HepG2 (cell line): Measurements from ENCODE around the gene KIAA1217. TPM values are rescaled to one million over a fixed set of nuclear protein-coding genes. Genes with fewer than 3 reads are reported as not detected.
A peak's percentile ranks its signal among the peaks of the same experiment; 100 is the strongest.

Source experiments
- AHR ChIP-seq: IDR thresholded peaks from 2 replicates; pipeline ENCODE4 v1.6.1; 2018; ENCODE audit warnings: missing genetic modification reagents, missing compliant biosample characterization
- ARID3A ChIP-seq: IDR thresholded peaks from 2 replicates; pipeline ENCODE4 v1.6.1; 2012; ENCODE audit warnings: low read depth, low read length, improper control_type of control experiment
- CC2D1A ChIP-seq: sonication (generic); formaldehyde crosslinking; IDR thresholded peaks from 2 replicates; pipeline ENCODE4 v1.8.1; 2023; ENCODE audit warnings: mild to moderate bottlenecking, missing genetic modification reagents
- EP300 ChIP-seq, 3 experiments: sonication (generic) in 1 of 3; formaldehyde crosslinking in 1 of 3; IDR thresholded peaks; 2 replicates each; pipeline versions ENCODE4 v1.5.1 to v1.6.1; 2011 to 2020; ENCODE audit warnings: low read depth in 2 of 3, low read length in 2 of 3, borderline replicate concordance in 1 of 3, improper control_type of control experiment in 1 of 3, mild to moderate bottlenecking in 1 of 3, missing genetic modification reagents in 1 of 3, moderate library complexity in 1 of 3
- GABPA ChIP-seq, 2 experiments: IDR thresholded peaks; 2 replicates each; pipeline ENCODE4 v1.6.1; 2011 to 2016; ENCODE audit warnings: low read depth in 2 of 2, low read length in 1 of 2, missing biosample characterization in 1 of 2, missing genetic modification characterization in 1 of 2
- GLMP ChIP-seq: sonication (generic); formaldehyde crosslinking; IDR thresholded peaks from 2 replicates; pipeline ENCODE4 v1.9.0; 2021; ENCODE audit warnings: missing genetic modification reagents, mild to moderate bottlenecking, borderline replicate concordance
- HNF4A ChIP-seq: sonication (generic); formaldehyde crosslinking; IDR thresholded peaks from 2 replicates; pipeline ENCODE4 v1.4.0; 2020; ENCODE audit warnings: missing genetic modification reagents
- HNRNPL ChIP-seq: fragments of 200-400 bp; formaldehyde crosslinking; IDR thresholded peaks from 2 replicates; pipeline ENCODE4 v1.6.1; 2017; ENCODE audit warnings: mild to moderate bottlenecking, low read depth, low read length
- HNRNPLL ChIP-seq: fragments of 200-400 bp; formaldehyde crosslinking; IDR thresholded peaks from 2 replicates; pipeline ENCODE4 v1.6.1; 2017; ENCODE audit warnings: mild to moderate bottlenecking, low read depth, low read length; ENCODE audit not compliant: poor library complexity, severe bottlenecking
- IRF9 ChIP-seq: sonication (generic); formaldehyde crosslinking; IDR thresholded peaks from 2 replicates; pipeline ENCODE4 v1.8.0; 2022; ENCODE audit warnings: missing genetic modification reagents, mild to moderate bottlenecking, borderline replicate concordance
- ISL2 ChIP-seq: sonication (generic); formaldehyde crosslinking; IDR thresholded peaks from 2 replicates; pipeline ENCODE4 v1.5.0; 2020; ENCODE audit warnings: missing genetic modification reagents
- JDP2 ChIP-seq: sonication (generic); formaldehyde crosslinking; IDR thresholded peaks from 2 replicates; pipeline ENCODE4 v1.8.1; 2022; ENCODE audit warnings: missing genetic modification reagents, borderline replicate concordance
- KDM2A ChIP-seq: sonication (generic); formaldehyde crosslinking; IDR thresholded peaks from 2 replicates; pipeline ENCODE4 v1.4.0; 2020; ENCODE audit warnings: low read depth, missing genetic modification reagents, borderline replicate concordance
- MTA1 ChIP-seq: sonication (generic); formaldehyde crosslinking; IDR thresholded peaks from 2 replicates; pipeline ENCODE4 v1.4.0; 2020; ENCODE audit warnings: missing genetic modification reagents, mild to moderate bottlenecking, borderline replicate concordance
- NFYB ChIP-seq: sonication (generic); formaldehyde crosslinking; IDR thresholded peaks from 2 replicates; pipeline ENCODE4 v1.4.0; 2020; ENCODE audit warnings: missing genetic modification reagents
- POLR2A ChIP-seq, 2 experiments: IDR thresholded peaks; 2 replicates each; pipeline ENCODE4 v1.6.1; 2011; ENCODE audit warnings: low read depth in 2 of 2, low read length in 2 of 2, mild to moderate bottlenecking in 1 of 2, moderate library complexity in 1 of 2; ENCODE audit not compliant: insufficient read depth in 1 of 2
- POLR2G ChIP-seq: fragments of 200-400 bp; formaldehyde crosslinking; IDR thresholded peaks from 2 replicates; pipeline ENCODE4 v1.6.1; 2018; ENCODE audit warnings: mild to moderate bottlenecking, low read depth, low read length, moderate library complexity
- PRPF4 ChIP-seq: fragments of 200-400 bp; formaldehyde crosslinking; IDR thresholded peaks from 2 replicates; pipeline ENCODE4 v1.6.1; 2016; ENCODE audit warnings: low read length, low read depth; ENCODE audit not compliant: poor library complexity, severe bottlenecking
- RNF2 ChIP-seq: fragments of 450-650 bp; conservative IDR thresholded peaks from 2 replicates; pipeline ENCODE4 v1.6.1; 2016; ENCODE audit warnings: low read depth
- RXRB ChIP-seq: IDR thresholded peaks from 2 replicates; pipeline ENCODE4 v1.6.1; 2016; ENCODE audit warnings: borderline replicate concordance, missing genetic modification reagents, missing compliant biosample characterization
- SP5 ChIP-seq: IDR thresholded peaks from 2 replicates; pipeline ENCODE4 v1.6.1; 2016; ENCODE audit warnings: low read depth, borderline replicate concordance
- TAF1 ChIP-seq: sonication (generic); formaldehyde crosslinking; IDR thresholded peaks from 2 replicates; pipeline ENCODE4 v1.4.0; 2020; ENCODE audit warnings: missing genetic modification reagents
- ZEB1 ChIP-seq: IDR thresholded peaks from 2 replicates; pipeline ENCODE4 v1.6.1; 2012; ENCODE audit warnings: mild to moderate bottlenecking, low read depth, inconsistent platforms; ENCODE audit not compliant: insufficient replicate concordance
- ZFP36L2 ChIP-seq: sonication (generic); formaldehyde crosslinking; IDR thresholded peaks from 2 replicates; pipeline ENCODE4 v1.4.0; 2020; ENCODE audit warnings: missing genetic modification reagents
- ZFP82 ChIP-seq: sonication (generic); formaldehyde crosslinking; IDR thresholded peaks from 2 replicates; pipeline ENCODE4 v1.5.1; 2020; ENCODE audit warnings: mild to moderate bottlenecking, missing genetic modification reagents, borderline replicate concordance
- ZNF576 ChIP-seq: sonication (generic); formaldehyde crosslinking; IDR thresholded peaks from 2 replicates; pipeline ENCODE4 v1.4.0; 2020; ENCODE audit warnings: mild to moderate bottlenecking, missing genetic modification reagents
- polyA plus RNA-seq, 8 experiments: library from polyadenylated mRNA; depleted of rRNA in 3 of 8; stranded (reverse) in 7 of 8; unstranded in 1 of 8; fragments of >200 nt; fragmentation: Illumina TruSeq in 4 of 8; extraction: Trizol in 4 of 8; gene quantifications; 2 replicates each; pipeline versions ENCODE4 v1.2.1 to v1.2.3, GENCODE V29; 2011 to 2016; ENCODE audit warnings: low read depth in 4 of 8, missing spikeins in 1 of 8, mixed read lengths in 1 of 8; ENCODE audit not compliant: insufficient read depth in 1 of 8
- total RNA-seq, 5 experiments: library from RNA; depleted of rRNA; stranded (reverse); fragments of >200 nt; fragmentation: Illumina TruSeq; extraction: Trizol; gene quantifications; 2 replicates each; pipeline ENCODE4 v1.2.3, GENCODE V29; 2016; ENCODE audit warnings: low read depth in 1 of 5

The KIAA1217 gene
- total and polyA plus RNA-seq, 2 of the 13 experiments (the other 11 are each of a cell fraction or from before 2014, with no cell fraction given) = 4.6 to 10.9 TPM

GRCh38 chr10:24208661-24209431 lies at the start of gene KIAA1217 (continued):
- peak; percentile 74 for TF ChIP-seq HNF4A (CRISPR knock-in tag)
- no peak for TF ChIP-seq ZFP82
- no peak for TF ChIP-seq GABPA (IDR thresholded peaks at IDR 0.05; ENCODE audit: low read depth, low read length)
- TF ChIP-seq GABPA (CRISPR knock-in tag; IDR thresholded peaks at IDR 0.05; ENCODE audit: low read depth) = no peak
- TF ChIP-seq AHR (CRISPR knock-in tag) = peak; percentile 51; the same call in 1 of the 2 replicates
- TF ChIP-seq ZFP36L2 (CRISPR knock-in tag) = no peak
- 0 out of 2 replicates have a peak, but pooled peaks have one; percentile 36 for TF ChIP-seq CC2D1A (CRISPR knock-in tag)
- no peak for TF ChIP-seq ARID3A
- TF ChIP-seq ZEB1 = no peak
- no peak for TF ChIP-seq NFYB (CRISPR knock-in tag)
- TF ChIP-seq RNF2 = no peak
- no peak for TF ChIP-seq IRF9
- no peak for TF ChIP-seq GLMP (CRISPR knock-in tag)
- peak; percentile 51 for TF ChIP-seq ISL2
- TF ChIP-seq POLR2G = peak; percentile 41; the same call in 1 of the 2 replicates
- peak; percentile 66; the same call in 1 of the 2 replicates for TF ChIP-seq KDM2A (CRISPR knock-in tag)
- TF ChIP-seq HNRNPLL = peak; percentile 21
- TF ChIP-seq POLR2A (IDR thresholded peaks at IDR 0.05; ENCODE audit: insufficient read depth in 1 of 2, low read depth in 2 of 2, low read length in 2 of 2) = peak; percentile 35 to 73; a peak in 2 of 4 replicates
- TF ChIP-seq HNRNPL = 0 out of 2 replicates have a peak, but pooled peaks have one; percentile 56
- TF ChIP-seq MTA1 (CRISPR knock-in tag) = peak; percentile 69; the same call in 1 of the 2 replicates
- peak; percentile 25; the same call in 1 of the 2 replicates for TF ChIP-seq TAF1 (CRISPR knock-in tag)
- no peak for TF ChIP-seq RXRB
- TF ChIP-seq ZNF576 (CRISPR knock-in tag) = no peak
- TF ChIP-seq PRPF4 = no peak
- TF ChIP-seq SP5 (CRISPR knock-in tag) = no peak
- no peak for TF ChIP-seq JDP2 (CRISPR knock-in tag)
- peak; percentile 47 to 59; a peak in 2 of 4 replicates for TF ChIP-seq EP300 (IDR thresholded peaks at IDR 0.05; ENCODE audit: low read depth in 2 of 2, low read length in 2 of 2)
- no peak for TF ChIP-seq EP300 (CRISPR knock-in tag; IDR thresholded peaks at IDR 0.05; ENCODE audit: borderline replicate concordance)
